Osteocyte (in vitro differentiated cells): Measurements from ENCODE around the gene LIMD2. TPM values are rescaled to one million over a fixed set of nuclear protein-coding genes. Genes with fewer than 3 reads are reported as not detected.

ENCODE experiments used
- DNase-seq: peaks from one replicate; pipeline ENCODE4 v3.0.0; 2021; ENCODE audit warnings: mixed read lengths; ENCODE audit not compliant: unreplicated experiment; ENCODE audit errors: extremely low spot score
- H3K27ac Mint-ChIP-seq: one replicate; pipeline ENCODE4 v1.8.0; 2021; ENCODE audit warnings: mild to moderate bottlenecking, mixed read lengths; ENCODE audit not compliant: unreplicated experiment
- H3K27me3 Mint-ChIP-seq: one replicate; pipeline ENCODE4 v1.8.0; 2021; ENCODE audit warnings: mixed read lengths; ENCODE audit not compliant: unreplicated experiment
- H3K36me3 Mint-ChIP-seq: one replicate; pipeline ENCODE4 v1.8.0; 2021; ENCODE audit warnings: mixed read lengths; ENCODE audit not compliant: unreplicated experiment
- H3K4me1 Mint-ChIP-seq: one replicate; pipeline ENCODE4 v1.8.0; 2021; ENCODE audit warnings: mixed read lengths; ENCODE audit not compliant: unreplicated experiment
- H3K4me3 Mint-ChIP-seq: one replicate; pipeline ENCODE4 v1.8.0; 2021; ENCODE audit warnings: mild to moderate bottlenecking, moderate library complexity, mixed read lengths; ENCODE audit not compliant: unreplicated experiment
- H3K9me3 Mint-ChIP-seq: one replicate; pipeline ENCODE4 v1.8.0; 2021; ENCODE audit warnings: mixed read lengths; ENCODE audit not compliant: unreplicated experiment
- long read RNA-seq: library from polyadenylated mRNA; unstranded; transcript quantifications from one replicate; pipeline ENCODE4 v2.0.0, GENCODE V29; 2021
- total RNA-seq: library from RNA; stranded (reverse); gene quantifications from 2 replicates; pipeline ENCODE4 v1.2.1, GENCODE V29; 2021
- TF ChIP-seq, protein P1 (sequence below): fragments of 200-600 bp; sonication (generic); IDR thresholded peaks from 2 replicates; pipeline ENCODE4 v1.5.0; 2021; ENCODE audit warnings: antibody characterized with exemption, mild to moderate bottlenecking, moderate library complexity

The LIMD2 gene
- total RNA-seq, result 52.6 and 54.3 TPM in 2 replicates
- long read RNA-seq, result 0 reads

DNA sequence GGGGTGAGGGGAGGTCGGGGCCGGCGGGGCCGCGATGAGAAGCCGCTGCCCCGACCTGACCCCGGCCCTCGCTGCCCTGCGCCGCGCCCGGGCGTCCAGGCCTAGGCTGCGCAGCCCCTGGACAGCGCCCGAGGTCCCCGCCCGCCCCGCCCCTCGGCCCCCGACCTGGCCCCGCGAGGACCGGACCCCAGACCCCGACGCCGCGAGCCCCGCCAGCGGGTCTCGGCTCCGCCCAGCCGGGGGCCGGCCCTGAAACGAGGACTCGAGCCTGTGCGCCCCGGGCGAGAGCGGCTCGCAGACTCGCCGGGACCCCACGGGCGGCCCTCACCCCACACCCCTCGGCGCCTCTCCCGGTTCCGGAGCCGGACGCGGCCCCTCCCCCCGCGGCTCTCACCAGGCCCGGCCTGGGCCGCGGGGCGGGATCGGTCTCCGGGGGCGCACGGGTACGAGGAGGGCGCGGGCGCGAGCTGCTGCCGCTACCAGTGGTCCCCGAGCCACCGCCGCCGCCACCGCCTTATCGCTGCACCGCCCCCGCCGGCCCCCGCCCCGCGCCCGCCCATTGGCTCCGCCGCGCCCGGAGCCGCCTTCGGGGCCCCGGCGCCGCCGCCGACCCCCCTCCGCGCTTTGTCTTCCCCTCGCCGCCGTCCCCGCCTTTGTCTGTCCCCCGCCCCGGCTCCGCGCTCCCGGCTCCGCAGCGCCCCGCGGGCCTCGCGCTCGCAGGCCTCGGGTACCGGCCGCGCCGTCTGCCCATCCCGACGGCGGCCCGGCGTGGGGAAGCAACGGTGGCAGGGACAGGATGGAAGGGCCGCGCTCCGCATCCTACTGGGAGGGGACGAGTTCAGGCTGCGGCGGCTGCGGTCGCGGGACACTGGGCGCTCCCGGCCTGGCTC, at the start of gene LIMD2:
Gene LIMD2, minus strand, starts transcription at position 488 of the 890 bp plus-strand sequence. CDS start 827 bp downstream, outside the sequence.
- no peaks in the 10 kb centered on the region for H3K9me3 Mint-ChIP-seq
- no peak for DNase-seq
- peaks cover 31% of the 10 kb centered on the region for H3K4me1 Mint-ChIP-seq
- H3K27ac Mint-ChIP-seq, result peak within 1 kb of the TSS; percentile 64
- TF ChIP-seq, protein P1, sequence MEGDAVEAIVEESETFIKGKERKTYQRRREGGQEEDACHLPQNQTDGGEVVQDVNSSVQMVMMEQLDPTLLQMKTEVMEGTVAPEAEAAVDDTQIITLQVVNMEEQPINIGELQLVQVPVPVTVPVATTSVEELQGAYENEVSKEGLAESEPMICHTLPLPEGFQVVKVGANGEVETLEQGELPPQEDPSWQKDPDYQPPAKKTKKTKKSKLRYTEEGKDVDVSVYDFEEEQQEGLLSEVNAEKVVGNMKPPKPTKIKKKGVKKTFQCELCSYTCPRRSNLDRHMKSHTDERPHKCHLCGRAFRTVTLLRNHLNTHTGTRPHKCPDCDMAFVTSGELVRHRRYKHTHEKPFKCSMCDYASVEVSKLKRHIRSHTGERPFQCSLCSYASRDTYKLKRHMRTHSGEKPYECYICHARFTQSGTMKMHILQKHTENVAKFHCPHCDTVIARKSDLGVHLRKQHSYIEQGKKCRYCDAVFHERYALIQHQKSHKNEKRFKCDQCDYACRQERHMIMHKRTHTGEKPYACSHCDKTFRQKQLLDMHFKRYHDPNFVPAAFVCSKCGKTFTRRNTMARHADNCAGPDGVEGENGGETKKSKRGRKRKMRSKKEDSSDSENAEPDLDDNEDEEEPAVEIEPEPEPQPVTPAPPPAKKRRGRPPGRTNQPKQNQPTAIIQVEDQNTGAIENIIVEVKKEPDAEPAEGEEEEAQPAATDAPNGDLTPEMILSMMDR, result no peak
- H3K27me3 Mint-ChIP-seq, result no peaks in the 10 kb centered on the region
- peaks cover 13% of the 10 kb centered on the region for H3K36me3 Mint-ChIP-seq
- peak within 1 kb of the TSS; percentile 77 for H3K4me3 Mint-ChIP-seq

- Mint-ChIP-seq H3K4me3 (peak within 1 kb of the TSS; percentile 90), H3K36me3 (peaks cover 10% of the 10 kb centered on the region), H3K4me1 (peaks cover 19% of the 10 kb centered on the region), H3K9me3 (no peaks in the 10 kb centered on the region), H3K27me3 (no peaks in the 10 kb centered on the region), H3K27ac (peak within 1 kb of the TSS; percentile 94)
- DNase-seq, result peak; percentile 99
- TF ChIP-seq, protein P1, result no peak
These were observed 41.7 kb upstream of the LIMD2 start, which contains the start of gene STRADA for GRCh38 chr17:63741408-63742173. STRADA (minus strand) TSS chr17:63741799; CDS start chr17:63728369, 13,430 bp downstream.

GRCh38 chr17:63741143-63741407, 41.1 kb upstream of the LIMD2 start:
- no peaks in the 10 kb centered on the region for H3K9me3 Mint-ChIP-seq
- DNase-seq, result no peak
- peaks cover 19% of the 10 kb centered on the region for H3K4me1 Mint-ChIP-seq
- H3K27me3 Mint-ChIP-seq, result no peaks in the 10 kb centered on the region
- peak overlapping the region; percentile 94 for H3K27ac Mint-ChIP-seq
- H3K36me3 Mint-ChIP-seq, result peaks cover 7% of the 10 kb centered on the region
- TF ChIP-seq, protein P1, result no peak
- peak overlapping the region; percentile 90 for H3K4me3 Mint-ChIP-seq

DNA sequence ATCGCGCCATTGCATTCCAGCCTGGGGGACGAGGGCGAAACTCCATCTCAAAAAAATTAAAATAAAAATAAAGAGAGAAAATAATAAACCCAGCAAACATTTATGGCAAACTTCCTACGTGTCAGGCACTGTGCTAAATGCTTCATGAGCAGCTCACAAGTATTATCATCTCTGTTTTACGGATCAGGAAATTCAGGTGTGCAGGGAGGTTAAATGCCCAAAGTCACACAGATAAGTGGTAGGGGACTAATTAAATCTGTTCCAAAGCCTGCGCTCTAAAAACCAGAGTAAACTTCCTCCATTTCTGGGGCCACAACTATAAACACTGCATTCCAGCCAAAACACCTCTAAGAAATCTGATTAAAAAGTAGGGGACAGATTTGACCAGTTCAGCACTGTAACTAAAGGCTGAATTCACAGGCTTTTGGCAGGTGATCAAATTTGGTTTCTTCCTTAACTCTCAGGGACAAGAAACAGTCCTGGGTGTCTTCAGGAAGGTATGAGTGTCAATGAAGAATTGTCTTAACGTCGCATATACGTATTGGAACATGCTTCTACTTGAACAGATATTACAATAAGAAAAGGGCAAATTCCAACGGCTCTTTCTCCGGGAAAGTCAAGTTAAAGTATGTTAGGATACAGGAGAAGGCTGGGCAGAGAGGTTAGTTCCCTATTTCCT, 40.7 kb upstream of the LIMD2 start:
- H3K4me3 Mint-ChIP-seq, result peak overlapping the region; percentile 90
- peaks cover 2% of the 10 kb centered on the region for H3K36me3 Mint-ChIP-seq
- DNase-seq, result no peak
- H3K9me3 Mint-ChIP-seq, result no peaks in the 10 kb centered on the region
- H3K4me1 Mint-ChIP-seq, result peaks cover 19% of the 10 kb centered on the region
- TF ChIP-seq, protein P1, result no peak
- H3K27me3 Mint-ChIP-seq, result no peaks in the 10 kb centered on the region
- peak overlapping the region; percentile 94 for H3K27ac Mint-ChIP-seq
